ENCODE data around the gene SVIL.

SVIL gene

DNA sequence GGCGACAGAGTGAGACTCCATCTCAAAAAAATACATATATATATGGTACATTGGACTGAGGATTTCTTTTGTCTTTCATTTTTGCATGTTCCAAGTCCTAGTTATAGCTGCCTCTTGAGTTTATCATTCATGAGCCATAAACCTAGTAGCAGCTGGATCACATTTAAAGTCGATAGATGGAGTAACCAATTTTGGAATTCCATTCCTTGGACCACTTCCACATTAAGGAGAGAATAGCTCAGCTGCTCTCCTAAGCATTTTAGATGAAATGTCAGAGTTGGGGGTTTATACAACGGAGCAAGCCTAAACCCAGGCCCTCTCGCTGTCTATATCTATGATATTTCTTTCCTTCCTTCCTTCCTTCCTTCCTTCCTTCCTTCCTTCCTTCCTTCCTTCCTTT lies 204.7 kb downstream of the SVIL start:
- Histone ChIP-seq H3K27ac (ENCODE audit: low read depth, low read length, poor library complexity, severe bottlenecking) (no peak overlapping the region), H3K4me3 (ENCODE audit: low read depth, low read length, poor library complexity, severe bottlenecking) (no peak overlapping the region), H3K27me3 (ENCODE audit: insufficient read depth, low read length) (no peaks in the 10 kb centered on the region), H3K9me2 (ENCODE audit: low read depth, low read length) (no peaks in the 10 kb centered on the region), H3F3A (ENCODE audit: insufficient read depth, low read length) (no peaks in the 10 kb centered on the region), H4K20me1 (ENCODE audit: insufficient read depth, low read length) (no peaks in the 10 kb centered on the region), H3K9me3 (ENCODE audit: low read length) (no peaks in the 10 kb centered on the region), H3K9ac (ENCODE audit: low read length) (no peak overlapping the region), H3K79me2 (ENCODE audit: insufficient read depth, low read length) (no peaks in the 10 kb centered on the region), H2AFZ (ENCODE audit: low read length) (no peak overlapping the region), H3K4me2 (ENCODE audit: low read length) (no peak overlapping the region), H3K36me3 (ENCODE audit: insufficient read depth, low read length) (no peaks in the 10 kb centered on the region), H3K4me1 (ENCODE audit: insufficient read depth, low read length, severe bottlenecking) (no peaks in the 10 kb centered on the region)
- TF ChIP-seq EZH2 (IDR thresholded peaks at IDR 0.05; ENCODE audit: borderline replicate concordance, low read length) (no peak), CTCF (IDR thresholded peaks at IDR 0.05; ENCODE audit: low read length) (no peak)

DNA sequence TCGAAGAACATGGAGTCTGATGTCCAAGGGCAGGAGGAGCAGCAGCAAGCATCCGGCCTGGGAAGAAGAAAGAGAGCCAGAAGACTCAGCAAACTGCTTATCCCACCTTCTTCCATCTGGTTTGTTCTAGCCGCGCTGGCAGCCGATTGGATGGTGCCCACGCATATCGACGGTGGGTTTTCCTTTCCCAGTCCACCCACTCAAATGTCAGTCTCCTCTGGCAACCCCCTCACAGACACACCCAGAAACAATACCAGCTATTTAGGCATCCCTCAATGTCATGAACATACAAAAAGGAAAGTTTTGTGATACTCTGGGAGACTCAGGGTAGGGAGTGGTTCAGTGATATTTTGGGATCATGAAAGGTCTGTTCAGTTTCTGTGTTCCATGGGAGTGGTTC lies 206.3 kb downstream of the SVIL start:
- Histone ChIP-seq H3K9me3 (ENCODE audit: low read length) (no peaks in the 10 kb centered on the region), H3K4me2 (ENCODE audit: low read length) (no peak overlapping the region), H3K27ac (ENCODE audit: low read depth, low read length, poor library complexity, severe bottlenecking) (no peak overlapping the region), H3K36me3 (ENCODE audit: insufficient read depth, low read length) (no peaks in the 10 kb centered on the region), H3K9ac (ENCODE audit: low read length) (no peak overlapping the region), H3K4me1 (ENCODE audit: insufficient read depth, low read length, severe bottlenecking) (no peaks in the 10 kb centered on the region), H3K9me2 (ENCODE audit: low read depth, low read length) (no peaks in the 10 kb centered on the region), H3F3A (ENCODE audit: insufficient read depth, low read length) (no peaks in the 10 kb centered on the region), H2AFZ (ENCODE audit: low read length) (no peak overlapping the region), H3K4me3 (ENCODE audit: low read depth, low read length, poor library complexity, severe bottlenecking) (no peak overlapping the region), H3K79me2 (ENCODE audit: insufficient read depth, low read length) (no peaks in the 10 kb centered on the region), H4K20me1 (ENCODE audit: insufficient read depth, low read length) (no peaks in the 10 kb centered on the region), H3K27me3 (ENCODE audit: insufficient read depth, low read length) (no peaks in the 10 kb centered on the region)
- TF ChIP-seq EZH2 (IDR thresholded peaks at IDR 0.05; ENCODE audit: borderline replicate concordance, low read length) = no peak

DNA sequence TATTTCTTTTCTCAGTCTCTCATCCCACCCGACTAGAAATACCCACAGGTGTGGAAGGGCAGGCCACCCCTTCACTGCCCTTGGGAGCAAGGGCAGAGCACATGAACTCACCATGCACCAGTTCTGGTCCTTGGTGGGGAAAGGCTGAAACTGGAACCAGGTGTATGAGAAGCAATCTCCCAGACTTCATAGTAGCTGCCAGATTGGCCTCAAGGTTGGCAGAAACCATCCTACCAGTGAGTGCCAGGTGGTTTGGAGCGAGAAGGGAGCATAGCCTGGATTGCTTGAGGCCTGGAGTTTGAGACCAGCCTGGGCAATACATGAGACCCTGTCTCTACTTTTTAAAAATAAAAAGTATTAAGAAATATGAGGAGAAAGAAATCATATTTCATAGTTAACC lies 207.1 kb downstream of the SVIL start:
- no peaks in the 10 kb centered on the region for H3K9me2 ChIP-seq (ENCODE audit: low read depth, low read length)
- no peak overlapping the region for H3K4me3 ChIP-seq (ENCODE audit: low read depth, low read length, poor library complexity, severe bottlenecking)
- no peak overlapping the region for H2AFZ ChIP-seq (ENCODE audit: low read length)
- no peaks in the 10 kb centered on the region for H4K20me1 ChIP-seq (ENCODE audit: insufficient read depth, low read length)
- no peak for TF ChIP-seq CTCF (IDR thresholded peaks at IDR 0.05; ENCODE audit: low read length)
- TF ChIP-seq EZH2 (IDR thresholded peaks at IDR 0.05; ENCODE audit: borderline replicate concordance, low read length) = no peak
- no peak overlapping the region for H3K9ac ChIP-seq (ENCODE audit: low read length)
- no peak overlapping the region for H3K27ac ChIP-seq (ENCODE audit: low read depth, low read length, poor library complexity, severe bottlenecking)
- no peak overlapping the region for H3K4me2 ChIP-seq (ENCODE audit: low read length)
- H3K36me3 ChIP-seq (ENCODE audit: insufficient read depth, low read length) = no peaks in the 10 kb centered on the region
- H3K4me1 ChIP-seq (ENCODE audit: insufficient read depth, low read length, severe bottlenecking) = no peaks in the 10 kb centered on the region
- H3K27me3 ChIP-seq (ENCODE audit: insufficient read depth, low read length) = no peaks in the 10 kb centered on the region
- H3F3A ChIP-seq (ENCODE audit: insufficient read depth, low read length) = no peaks in the 10 kb centered on the region
- H3K9me3 ChIP-seq (ENCODE audit: low read length) = no peaks in the 10 kb centered on the region
- no peaks in the 10 kb centered on the region for H3K79me2 ChIP-seq (ENCODE audit: insufficient read depth, low read length)

GRCh38 chr10:29426420-29426819 lies 208.4 kb downstream of the SVIL start:
- H3K4me3 ChIP-seq (ENCODE audit: low read depth, low read length, poor library complexity, severe bottlenecking) = no peak overlapping the region

More at GRCh38 chr10:29426420-29426819, 208.4 kb downstream of the SVIL start:
- Histone ChIP-seq H3K36me3 (ENCODE audit: insufficient read depth, low read length) (no peaks in the 10 kb centered on the region), H3K79me2 (ENCODE audit: insufficient read depth, low read length) (no peaks in the 10 kb centered on the region), H3F3A (ENCODE audit: insufficient read depth, low read length) (no peaks in the 10 kb centered on the region), H3K9me2 (ENCODE audit: low read depth, low read length) (no peaks in the 10 kb centered on the region), H3K4me2 (ENCODE audit: low read length) (no peak overlapping the region), H3K27me3 (ENCODE audit: insufficient read depth, low read length) (no peaks in the 10 kb centered on the region), H3K4me1 (ENCODE audit: insufficient read depth, low read length, severe bottlenecking) (no peaks in the 10 kb centered on the region), H3K9ac (ENCODE audit: low read length) (no peak overlapping the region), H4K20me1 (ENCODE audit: insufficient read depth, low read length) (no peaks in the 10 kb centered on the region), H2AFZ (ENCODE audit: low read length) (no peak overlapping the region), H3K27ac (ENCODE audit: low read depth, low read length, poor library complexity, severe bottlenecking) (no peak overlapping the region), H3K9me3 (ENCODE audit: low read length) (no peaks in the 10 kb centered on the region)
- TF ChIP-seq CTCF (IDR thresholded peaks at IDR 0.05; ENCODE audit: low read length) (no peak), EZH2 (IDR thresholded peaks at IDR 0.05; ENCODE audit: borderline replicate concordance, low read length) (no peak)

Data from OCI-LY1 (cell line).